Tibial nerve (tissue), 4 donors: ENCODE data around the gene GDI1. TPM values are rescaled to one million over a fixed set of nuclear protein-coding genes. Genes with fewer than 3 reads are reported as not detected.

Source experiments
- DNase-seq, 2 donors: peaks; one replicate each; pipeline ENCODE4 v3.0.0-alpha.2; 2019; ENCODE audit warnings: low spot score in 2 of 2
- H3K27ac ChIP-seq, 4 donors: fragments of 200-600 bp; sonication (generic) in 3 of 4; one replicate each; pipeline ENCODE4 v1.5.1; 2017 to 2019; ENCODE audit warnings: mild to moderate bottlenecking in 1 of 4
- H3K27me3 ChIP-seq, 2 donors: fragments of 200-600 bp; sonication (generic) in 1 of 2; one replicate each; pipeline versions ENCODE4 v1.5.1 to v1.6.0; 2017 to 2019
- H3K36me3 ChIP-seq, 3 donors: fragments of 200-600 bp; sonication (generic); one replicate each; pipeline ENCODE4 v1.5.1; 2018 to 2019
- H3K4me1 ChIP-seq, 4 donors: fragments of 200-600 bp; sonication (generic) in 3 of 4; one replicate each; pipeline ENCODE4 v1.5.1; 2017 to 2019
- H3K4me3 ChIP-seq, 4 donors: fragments of 200-600 bp; sonication (generic) in 3 of 4; one replicate each; pipeline ENCODE4 v1.5.1; 2017 to 2019; ENCODE audit warnings: mild to moderate bottlenecking in 1 of 4, moderate library complexity in 1 of 4
- H3K9me3 ChIP-seq, 4 donors: fragments of 200-600 bp; sonication (generic) in 3 of 4; one replicate each; pipeline ENCODE4 v1.5.1; 2017 to 2019
- CTCF ChIP-seq, 5 experiments: fragments of 200-600 bp in 3 of 5; fragments of 450-650 bp in 2 of 5; sonication (generic) in 3 of 5; IDR thresholded peaks; one replicate each; pipeline ENCODE4 v1.5.1; 2016 to 2019; ENCODE audit warnings: antibody characterized with exemption in 5 of 5, mild to moderate bottlenecking in 3 of 5, moderate library complexity in 2 of 5
- EP300 ChIP-seq, 2 donors: sonication (generic); formaldehyde crosslinking; IDR thresholded peaks; one replicate each; pipeline ENCODE4 v1.6.1; 2017; ENCODE audit warnings: antibody characterized with exemption in 2 of 2, mild to moderate bottlenecking in 1 of 2
- POLR2A ChIP-seq, 2 donors: fragments of 450-650 bp; IDR thresholded peaks; one replicate each; pipeline ENCODE4 v1.6.1; 2017; ENCODE audit warnings: antibody characterized with exemption in 2 of 2, mild to moderate bottlenecking in 2 of 2, moderate library complexity in 2 of 2
- WGBS, 2 donors: methylation state at CpG; one replicate each; pipeline ENCODE4 v1.1.5; 2018; 5-methylcytosine and 5-hydroxymethylcytosine counted together
- total RNA-seq, 4 donors: library from RNA; depleted of rRNA; stranded (reverse); fragments of >200 nt; gene quantifications; one replicate each; pipeline ENCODE4 v1.1.0, GENCODE V29; 2016

The GDI1 gene
- total RNA-seq, 4 donors from 2014 or later = 114 to 179 (median 152) TPM

DNA sequence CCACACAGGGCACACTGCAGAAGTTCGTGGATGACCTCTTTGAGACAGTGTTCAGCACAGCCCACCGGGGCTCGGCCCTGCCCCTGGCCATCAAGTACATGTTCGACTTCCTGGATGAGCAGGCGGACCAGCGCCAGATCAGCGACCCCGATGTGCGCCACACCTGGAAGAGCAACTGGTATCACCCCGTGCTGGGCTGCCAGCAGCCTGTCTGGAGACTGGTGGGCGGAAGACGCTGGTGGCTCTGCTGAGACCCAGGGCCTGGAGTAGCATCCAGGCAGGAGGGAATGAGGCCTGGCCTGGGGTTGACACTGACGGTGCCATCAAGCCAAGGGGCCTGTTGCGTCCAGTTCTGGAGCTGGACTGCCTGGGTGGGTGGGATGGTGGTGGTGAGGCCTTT, 33.5 kb downstream of the GDI1 start:
- Histone ChIP-seq H3K27me3 (no peaks in the 10 kb centered on the region), H3K27ac (no peak overlapping the region), H3K4me1 (no peaks in the 10 kb centered on the region), H3K4me3 (no peak overlapping the region), H3K9me3 (no peaks in the 10 kb centered on the region), H3K36me3 (peaks cover 0 to 75% (median 0%) of the 10 kb centered on the region in 3 donors)
- 93% methylated on average over 14 of the region's 14 CpGs; no CpG with 5 or more reads in 1 of the 2 donors for WGBS, 2 donors
- no peak for DNase-seq
- TF ChIP-seq CTCF (IDR thresholded peaks at IDR 0.05) (no peak), EP300 (IDR thresholded peaks at IDR 0.05) (no peak), POLR2A (IDR thresholded peaks at IDR 0.05) (no peak)

GRCh38 chrX:154470914-154471568, 34.1 kb downstream of the GDI1 start:
- no peaks in the 10 kb centered on the region for H3K9me3 ChIP-seq
- H3K4me1 ChIP-seq = no peaks in the 10 kb centered on the region
- no peaks in the 10 kb centered on the region for H3K27me3 ChIP-seq
- H3K4me3 ChIP-seq = no peak overlapping the region
- H3K36me3 ChIP-seq = peaks cover 0 to 69% (median 0%) of the 10 kb centered on the region in 3 donors
- H3K27ac ChIP-seq = no peak overlapping the region
- TF ChIP-seq EP300 (IDR thresholded peaks at IDR 0.05) (no peak), CTCF (IDR thresholded peaks at IDR 0.05) (no peak), POLR2A (IDR thresholded peaks at IDR 0.05) (no peak)
- DNase-seq = no peak
- 83 to 91% methylated on average over 11 to 23 of the region's 23 CpGs for WGBS, 2 donors

GRCh38 chrX:154471839-154472684, 35.1 kb downstream of the GDI1 start:
- no peaks in the 10 kb centered on the region for H3K27me3 ChIP-seq
- no peak overlapping the region for H3K4me3 ChIP-seq
- 82 to 83% methylated on average over 15 to 23 of the region's 23 CpGs for WGBS, 2 donors
- no peaks in the 10 kb centered on the region for H3K4me1 ChIP-seq
- DNase-seq = no peak
- TF ChIP-seq CTCF (IDR thresholded peaks at IDR 0.05) (no peak), EP300 (IDR thresholded peaks at IDR 0.05) (no peak), POLR2A (IDR thresholded peaks at IDR 0.05) (no peak)
- H3K9me3 ChIP-seq = no peaks in the 10 kb centered on the region
- no peak overlapping the region for H3K27ac ChIP-seq
- peaks cover 0 to 58% (median 0%) of the 10 kb centered on the region in 3 donors for H3K36me3 ChIP-seq

DNA sequence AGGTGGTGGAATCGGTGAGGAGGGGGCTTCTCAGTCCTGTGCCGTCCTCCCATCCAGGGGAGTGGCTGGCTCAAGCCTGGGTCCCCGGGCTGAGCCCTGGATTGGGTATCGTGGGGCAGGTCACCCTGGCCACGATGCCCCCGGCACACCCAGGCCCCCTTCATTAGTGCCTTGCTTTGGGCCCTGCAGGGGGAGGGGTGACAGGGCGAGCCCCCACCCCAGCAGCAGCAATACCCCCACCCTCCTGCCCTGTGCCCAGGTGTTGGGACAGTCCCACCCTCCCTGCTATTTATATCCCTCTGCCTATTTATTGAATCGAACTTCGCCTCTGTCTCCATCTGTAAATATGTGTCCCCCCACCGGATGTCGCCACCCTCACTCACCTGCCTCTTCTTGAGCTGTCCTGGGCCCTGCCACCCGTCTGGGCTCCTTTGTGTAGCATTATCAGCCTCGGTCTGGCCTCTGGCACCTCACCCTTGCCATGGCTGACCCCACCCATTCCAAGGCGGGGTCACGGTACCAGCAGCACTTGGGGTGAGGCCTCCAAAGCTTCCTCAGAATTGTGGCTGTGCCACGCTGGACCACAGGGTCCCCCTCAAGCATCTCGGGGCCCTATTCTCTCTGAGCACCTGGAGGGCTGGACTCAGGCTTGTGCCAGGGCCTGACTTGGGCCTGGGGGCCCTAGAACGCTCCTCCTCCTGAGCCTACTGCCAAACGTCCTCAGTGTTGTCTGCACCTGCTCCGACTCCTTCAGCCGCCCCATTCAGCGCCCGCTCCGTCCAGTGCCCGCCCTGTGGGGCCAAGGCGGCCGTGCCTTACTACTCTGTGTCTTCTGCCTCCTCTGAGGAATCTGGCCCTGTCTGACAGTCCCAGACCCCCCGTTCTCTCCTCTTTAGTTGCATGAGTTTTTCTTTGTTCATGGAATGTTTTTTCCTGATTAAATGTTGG, 36.0 kb downstream of the GDI1 start:
- no peak overlapping the region for H3K4me3 ChIP-seq
- peaks cover 0 to 49% (median 0%) of the 10 kb centered on the region in 3 donors for H3K36me3 ChIP-seq
- WGBS, 2 donors = 74 to 78% methylated on average over 9 to 26 of the region's 28 CpGs
- TF ChIP-seq POLR2A (IDR thresholded peaks at IDR 0.05) (no peak), CTCF (IDR thresholded peaks at IDR 0.05) (no peak), EP300 (IDR thresholded peaks at IDR 0.05) (no peak)
- DNase-seq = no peak
- no peaks in the 10 kb centered on the region for H3K27me3 ChIP-seq
- H3K9me3 ChIP-seq = no peaks in the 10 kb centered on the region
- H3K4me1 ChIP-seq = peaks cover 0 to 3% (median 0%) of the 10 kb centered on the region in 4 donors
- no peak overlapping the region for H3K27ac ChIP-seq
